ENCODE results near the gene MIPEP.

MIPEP gene

GRCh38 chr13:23692816-23693215, 196.4 kb downstream of the MIPEP start:
- no peak overlapping the region for H3K4me2 ChIP-seq (ENCODE audit: low read length)
- H3K4me1 ChIP-seq, result no peaks in the 10 kb centered on the region
- H3K9me3 ChIP-seq (ENCODE audit: control insufficient read depth, low read length), result no peaks in the 10 kb centered on the region
- H3K36me3 ChIP-seq (ENCODE audit: control insufficient read depth, insufficient read depth, low read length), result no peaks in the 10 kb centered on the region
- no peaks in the 10 kb centered on the region for H3K27me3 ChIP-seq (ENCODE audit: control insufficient read depth, insufficient read depth, low read length)
- H2AFZ ChIP-seq, result no peak overlapping the region
- no peak overlapping the region for H3K4me3 ChIP-seq (ENCODE audit: low read depth, low read length)
- H3K9ac ChIP-seq, result no peak overlapping the region
- TF ChIP-seq CTCF (IDR thresholded peaks at IDR 0.05), result no peak
- no peak overlapping the region for H3K27ac ChIP-seq
- no peaks in the 10 kb centered on the region for H3K79me2 ChIP-seq

GRCh38 chr13:23690668-23691067, 198.5 kb downstream of the MIPEP start:
- H3K36me3 ChIP-seq (ENCODE audit: control insufficient read depth, insufficient read depth, low read length), result no peaks in the 10 kb centered on the region
- H3K9me3 ChIP-seq (ENCODE audit: control insufficient read depth, low read length), result no peaks in the 10 kb centered on the region
- no peak overlapping the region for H2AFZ ChIP-seq
- no peak overlapping the region for H3K4me2 ChIP-seq (ENCODE audit: low read length)
- no peak overlapping the region for H3K27ac ChIP-seq
- no peak overlapping the region for H3K9ac ChIP-seq
- no peak for TF ChIP-seq CTCF (IDR thresholded peaks at IDR 0.05)
- no peaks in the 10 kb centered on the region for H3K27me3 ChIP-seq (ENCODE audit: control insufficient read depth, insufficient read depth, low read length)
- H3K4me1 ChIP-seq, result no peaks in the 10 kb centered on the region
- H3K4me3 ChIP-seq (ENCODE audit: low read depth, low read length), result no peak overlapping the region
- H3K79me2 ChIP-seq, result no peaks in the 10 kb centered on the region

GRCh38 chr13:23688336-23688735, 200.9 kb downstream of the MIPEP start:
- TF ChIP-seq CTCF (IDR thresholded peaks at IDR 0.05), result no peak

DNA sequence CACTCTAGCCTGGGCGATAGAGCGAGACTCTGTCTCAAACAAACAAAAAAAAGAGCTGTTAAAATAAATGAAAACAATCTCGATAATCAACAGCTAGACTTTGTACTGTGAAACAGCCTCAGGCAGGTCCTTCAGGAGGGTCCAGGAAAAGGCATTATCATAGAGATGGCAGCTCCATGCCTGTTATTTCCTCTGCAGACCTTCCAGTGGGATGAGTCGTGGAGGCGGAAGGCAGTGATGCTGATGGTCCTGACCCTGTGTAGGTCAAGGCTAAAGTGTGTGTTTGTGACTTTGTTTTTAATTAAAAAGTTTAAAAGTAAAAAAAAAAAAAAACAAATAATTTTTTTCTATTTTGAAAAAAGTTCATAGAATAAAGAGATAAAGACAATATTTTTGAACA, 201.6 kb downstream of the MIPEP start:
- Histone ChIP-seq H3K4me3 (ENCODE audit: low read depth, low read length) (no peak overlapping the region), H3K27me3 (ENCODE audit: control insufficient read depth, insufficient read depth, low read length) (no peaks in the 10 kb centered on the region), H3K9me3 (ENCODE audit: control insufficient read depth, low read length) (no peaks in the 10 kb centered on the region), H2AFZ (no peak overlapping the region), H3K36me3 (ENCODE audit: control insufficient read depth, insufficient read depth, low read length) (no peaks in the 10 kb centered on the region), H3K4me2 (ENCODE audit: low read length) (no peak overlapping the region), H3K27ac (no peak overlapping the region), H3K79me2 (no peaks in the 10 kb centered on the region), H3K4me1 (no peaks in the 10 kb centered on the region), H3K9ac (no peak overlapping the region)
- no peak for TF ChIP-seq CTCF (IDR thresholded peaks at IDR 0.05)

More at GRCh38 chr13:23688336-23688735, 200.9 kb downstream of the MIPEP start:
- Histone ChIP-seq H3K9ac (no peak overlapping the region), H3K4me3 (ENCODE audit: low read depth, low read length) (no peak overlapping the region), H3K79me2 (no peaks in the 10 kb centered on the region), H3K9me3 (ENCODE audit: control insufficient read depth, low read length) (no peaks in the 10 kb centered on the region), H3K27ac (no peak overlapping the region), H3K27me3 (ENCODE audit: control insufficient read depth, insufficient read depth, low read length) (no peaks in the 10 kb centered on the region), H3K36me3 (ENCODE audit: control insufficient read depth, insufficient read depth, low read length) (no peaks in the 10 kb centered on the region), H2AFZ (no peak overlapping the region), H3K4me1 (no peaks in the 10 kb centered on the region), H3K4me2 (ENCODE audit: low read length) (no peak overlapping the region)

DNA sequence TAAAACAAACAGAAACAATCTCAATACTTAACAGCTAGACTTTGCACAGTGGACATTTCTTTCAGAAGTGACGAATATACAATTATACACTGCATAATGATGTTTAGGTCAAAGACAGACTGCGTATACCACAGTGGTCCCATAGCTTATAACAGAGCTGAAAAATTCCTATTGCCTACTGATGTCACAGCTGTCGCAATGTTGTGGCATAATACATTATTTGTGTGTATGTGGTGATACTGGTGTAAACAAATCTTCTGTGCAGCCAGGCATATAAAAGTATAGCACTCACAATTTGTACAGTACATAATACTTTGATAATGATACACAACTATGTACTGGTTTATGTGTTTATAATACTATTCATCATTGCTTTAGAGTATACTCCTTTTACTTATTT, 202.3 kb downstream of the MIPEP start:
- no peaks in the 10 kb centered on the region for H3K9me3 ChIP-seq (ENCODE audit: control insufficient read depth, low read length)
- H3K4me1 ChIP-seq, result no peaks in the 10 kb centered on the region
- no peak overlapping the region for H3K9ac ChIP-seq
- H2AFZ ChIP-seq, result no peak overlapping the region
- H3K79me2 ChIP-seq, result no peaks in the 10 kb centered on the region
- no peak overlapping the region for H3K27ac ChIP-seq
- no peaks in the 10 kb centered on the region for H3K36me3 ChIP-seq (ENCODE audit: control insufficient read depth, insufficient read depth, low read length)
- no peak overlapping the region for H3K4me2 ChIP-seq (ENCODE audit: low read length)
- TF ChIP-seq CTCF (IDR thresholded peaks at IDR 0.05), result no peak
- no peaks in the 10 kb centered on the region for H3K27me3 ChIP-seq (ENCODE audit: control insufficient read depth, insufficient read depth, low read length)
- no peak overlapping the region for H3K4me3 ChIP-seq (ENCODE audit: low read depth, low read length)

Measured in parathyroid adenoma (tissue), 2 donors.